NCI-H1417 (cell line): ENCODE measurements around the gene SSH3.

ENCODE experiments used
- DNase-seq, 3 experiments: peaks; one replicate each; lab custom pipeline; 2025; lab: John Stamatoyannopoulos, UW

The SSH3 gene

GRCh38 chr11:67293090-67293489, 10.2 kb upstream of the SSH3 start:
- peak in 1 of 3 experiments; percentile 23 for DNase-seq

GRCh38 chr11:67295846-67296245, 7.5 kb upstream of the SSH3 start:
- peak in 2 of 3 experiments; percentile 20 to 41 for DNase-seq

- DNase-seq: no peak
Observed at GRCh38 chr11:67298786-67299185, 4.5 kb upstream of the SSH3 start.

GRCh38 chr11:67299471-67300191, 3.7 kb upstream of the SSH3 start:
- DNase-seq: no peak

- DNase-seq: no peak
Observed at GRCh38 chr11:67300256-67300755, 3.0 kb upstream of the SSH3 start.

GRCh38 chr11:67300756-67301312, 2.5 kb upstream of the SSH3 start:
- DNase-seq: no peak

GRCh38 chr11:67301313-67301921, 1.9 kb upstream of the SSH3 start:
- no peak for DNase-seq

- DNase-seq: peak; percentile 33 to 58 (median 48)
Observed at GRCh38 chr11:67301951-67302516, 1.3 kb upstream of the SSH3 start.

- DNase-seq: peak in 2 of 3 experiments; percentile 79 to 81
Observed at GRCh38 chr11:67302571-67303131, 679 bp upstream of the SSH3 start.

GRCh38 chr11:67303835-67304411, 593 bp downstream of the SSH3 start:
- peak in 1 of 3 experiments; percentile 62 for DNase-seq

GRCh38 chr11:67304511-67305113, 1.3 kb downstream of the SSH3 start:
- DNase-seq: no peak

GRCh38 chr11:67306769-67307544, 3.6 kb downstream of the SSH3 start:
- DNase-seq: no peak

- no peak for DNase-seq
Observed at GRCh38 chr11:67307545-67308001, 4.2 kb downstream of the SSH3 start.

- DNase-seq: no peak
Observed at GRCh38 chr11:67308031-67308866, 4.9 kb downstream of the SSH3 start.

- no peak for DNase-seq
Observed at GRCh38 chr11:67309166-67309565, 5.8 kb downstream of the SSH3 start.

- DNase-seq: no peak
Observed at GRCh38 chr11:67309661-67310061, 6.3 kb downstream of the SSH3 start.

- DNase-seq: no peak
Observed at GRCh38 chr11:67310246-67311050, 7.1 kb downstream of the SSH3 start.

- no peak for DNase-seq
Observed at GRCh38 chr11:67311051-67311555, 7.8 kb downstream of the SSH3 start.
